HG03565 (cell line): ENCODE data around the gene EXOC1L.

Experiments used
- ATAC-seq: cut with Tn5 transposase; IDR thresholded peaks from one replicate; pipeline ENCODE4 v1.9.1; 2021; ENCODE audit warnings: mild to moderate bottlenecking, moderate library complexity; ENCODE audit not compliant: unreplicated experiment

The EXOC1L gene

GRCh38 chr4:55879224-55879623 is 59.6 kb downstream of the EXOC1L start:
- no peak for ATAC-seq

DNA sequence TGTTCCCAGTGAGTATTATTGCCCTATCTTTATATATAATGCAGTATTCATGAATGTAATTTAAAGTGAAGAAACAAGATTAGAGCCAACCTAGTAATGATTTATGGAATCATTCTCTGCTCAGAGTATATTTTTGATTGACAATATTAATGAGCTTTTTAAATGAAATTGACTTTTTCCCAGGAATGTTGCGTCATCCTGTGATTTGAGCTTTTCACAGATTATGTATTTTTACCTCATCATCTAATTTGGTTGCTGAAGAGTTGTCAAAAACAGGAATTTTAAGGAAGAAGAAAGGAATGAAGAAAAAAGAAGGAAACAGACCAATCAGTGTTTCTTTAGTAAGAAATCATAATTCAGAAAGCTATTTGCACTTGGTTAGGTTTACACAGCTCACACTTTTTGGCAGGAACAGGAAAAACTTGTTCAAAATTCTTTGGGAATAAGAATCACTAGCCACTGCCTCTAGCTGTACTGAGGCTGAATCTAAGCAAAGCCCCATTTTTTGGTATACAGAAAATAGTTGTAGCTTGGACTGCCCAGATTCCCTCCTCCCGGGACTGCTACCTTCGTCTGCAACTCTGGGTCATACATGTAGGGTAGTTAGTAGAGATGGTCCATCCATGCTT is 61.2 kb downstream of the EXOC1L start:
- no peak for ATAC-seq

DNA sequence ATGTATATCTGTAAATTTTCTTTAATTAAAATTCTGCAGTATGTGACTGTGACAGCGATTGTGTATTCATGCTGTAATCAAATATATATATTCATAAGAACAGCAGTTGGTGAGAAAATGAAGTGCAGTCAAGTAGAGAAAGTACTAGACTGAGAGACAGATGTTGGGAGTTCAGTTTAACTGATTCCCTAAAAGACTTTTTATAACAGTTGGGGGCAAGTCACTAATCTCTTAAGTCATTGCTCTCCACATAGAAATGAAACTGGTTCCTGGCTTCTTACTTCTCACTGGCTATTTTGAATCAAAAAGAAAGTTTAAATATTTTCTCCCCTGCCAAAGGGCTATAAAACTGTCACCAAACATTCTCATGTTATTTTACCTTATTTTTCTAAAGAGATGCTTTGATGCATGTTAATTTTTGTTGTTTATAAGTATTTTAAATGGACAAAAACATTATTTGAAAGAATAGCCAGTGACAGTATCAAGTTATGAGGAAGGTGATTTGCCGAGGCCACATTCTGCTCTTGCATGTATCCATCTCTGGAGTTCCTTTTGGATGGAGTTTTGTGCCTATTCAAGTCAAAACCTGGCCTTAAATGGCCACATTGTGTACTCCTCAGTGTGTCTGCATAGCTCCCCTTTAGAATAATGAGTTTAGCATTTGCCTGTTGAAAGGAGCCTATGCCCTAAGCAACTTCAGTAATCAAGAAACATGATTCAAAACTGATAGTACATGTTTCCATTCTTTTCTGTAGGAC is 64.7 kb downstream of the EXOC1L start:
- ATAC-seq, result no peak

GRCh38 chr4:55884851-55885219 is 65.2 kb downstream of the EXOC1L start:
- ATAC-seq, result no peak
